GM21786 (cell line): ENCODE data around the gene ZNF717.
"Not testable (repeated sequence)": the region's sequence is repeated elsewhere in the genome, so short reads cannot be mapped to it uniquely, and the experiment has no call there.

Experiments used
- ATAC-seq: cut with Tn5 transposase; IDR thresholded peaks from one replicate; pipeline ENCODE4 v1.9.1; 2021; ENCODE audit not compliant: unreplicated experiment

Gene ZNF717

DNA sequence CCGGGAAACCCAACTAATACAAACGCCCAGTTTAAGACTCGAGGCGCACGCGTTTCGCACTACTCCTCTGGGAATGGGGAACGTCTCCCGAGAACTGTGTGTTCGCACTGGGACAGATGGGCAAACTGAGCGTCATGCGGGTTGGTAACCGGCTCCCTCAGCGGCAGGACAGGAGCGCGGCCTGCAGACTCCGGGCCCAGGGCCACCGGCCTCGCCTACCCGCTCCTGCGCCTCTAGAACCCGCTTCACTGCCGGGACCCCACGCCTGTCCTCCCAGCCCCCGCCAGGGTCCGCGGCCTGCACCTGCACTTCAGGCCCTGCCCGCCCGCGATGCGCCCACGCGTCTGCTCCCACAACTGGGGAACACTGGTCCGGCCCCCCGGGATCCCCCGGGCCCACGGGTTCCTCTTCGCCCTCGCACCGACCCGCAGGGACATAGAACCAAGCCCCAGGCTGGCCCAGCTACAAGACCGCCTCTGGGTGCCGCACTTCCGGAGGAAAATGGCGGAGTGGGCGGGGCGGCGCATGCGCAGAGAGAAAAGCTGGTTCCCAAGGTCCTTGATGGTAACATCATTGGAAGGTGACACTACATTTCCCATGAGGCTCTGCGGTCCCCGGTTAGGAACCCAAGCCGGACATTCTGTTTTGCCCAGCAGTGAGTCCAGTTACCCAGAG lies at the start of gene ZNF717:
Gene ZNF717, minus strand, starts transcription at position 469 of the 675 bp plus-strand sequence. CDS start 2,187 bp downstream, outside the sequence.
- ATAC-seq, result peak; percentile 52

DNA sequence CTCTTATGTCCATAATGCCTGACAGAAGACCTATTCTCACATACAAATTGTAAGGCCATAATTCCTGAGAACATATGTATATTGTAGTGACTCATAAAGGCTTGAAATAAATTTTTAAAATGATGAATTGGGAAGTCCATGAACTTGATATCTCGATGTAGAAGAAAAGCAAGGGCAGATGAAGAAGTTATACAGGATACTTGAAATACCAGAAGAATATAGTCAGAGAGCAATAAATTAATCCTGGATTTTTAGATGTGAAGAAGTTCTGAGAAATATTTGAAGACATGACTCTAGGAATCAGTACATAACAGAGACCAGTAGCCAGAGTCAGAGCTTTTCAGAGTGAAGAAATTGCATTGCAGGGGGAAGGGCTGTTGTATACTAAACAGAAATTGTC lies 45.7 kb upstream of the ZNF717 start:
- not testable (repeated sequence) for ATAC-seq

DNA sequence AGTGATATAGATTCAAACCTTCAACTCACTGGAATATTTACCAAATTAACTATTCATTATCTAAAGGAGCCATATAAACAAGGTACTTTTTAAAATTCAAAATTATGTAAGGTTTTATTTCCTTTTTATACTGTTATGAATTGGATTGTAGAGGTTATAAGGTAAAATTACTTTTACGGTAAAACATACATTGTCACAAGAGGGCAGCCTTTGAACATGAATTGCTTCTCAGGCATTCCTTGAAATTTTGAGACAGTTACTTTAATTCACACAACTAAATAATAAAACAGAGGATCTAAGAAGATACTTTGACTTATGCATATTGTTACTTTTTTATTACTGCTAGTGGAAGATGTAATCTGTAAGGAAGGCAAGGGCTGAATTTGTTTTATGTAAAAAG lies 32.7 kb upstream of the ZNF717 start:
- ATAC-seq, result not testable (repeated sequence)

DNA sequence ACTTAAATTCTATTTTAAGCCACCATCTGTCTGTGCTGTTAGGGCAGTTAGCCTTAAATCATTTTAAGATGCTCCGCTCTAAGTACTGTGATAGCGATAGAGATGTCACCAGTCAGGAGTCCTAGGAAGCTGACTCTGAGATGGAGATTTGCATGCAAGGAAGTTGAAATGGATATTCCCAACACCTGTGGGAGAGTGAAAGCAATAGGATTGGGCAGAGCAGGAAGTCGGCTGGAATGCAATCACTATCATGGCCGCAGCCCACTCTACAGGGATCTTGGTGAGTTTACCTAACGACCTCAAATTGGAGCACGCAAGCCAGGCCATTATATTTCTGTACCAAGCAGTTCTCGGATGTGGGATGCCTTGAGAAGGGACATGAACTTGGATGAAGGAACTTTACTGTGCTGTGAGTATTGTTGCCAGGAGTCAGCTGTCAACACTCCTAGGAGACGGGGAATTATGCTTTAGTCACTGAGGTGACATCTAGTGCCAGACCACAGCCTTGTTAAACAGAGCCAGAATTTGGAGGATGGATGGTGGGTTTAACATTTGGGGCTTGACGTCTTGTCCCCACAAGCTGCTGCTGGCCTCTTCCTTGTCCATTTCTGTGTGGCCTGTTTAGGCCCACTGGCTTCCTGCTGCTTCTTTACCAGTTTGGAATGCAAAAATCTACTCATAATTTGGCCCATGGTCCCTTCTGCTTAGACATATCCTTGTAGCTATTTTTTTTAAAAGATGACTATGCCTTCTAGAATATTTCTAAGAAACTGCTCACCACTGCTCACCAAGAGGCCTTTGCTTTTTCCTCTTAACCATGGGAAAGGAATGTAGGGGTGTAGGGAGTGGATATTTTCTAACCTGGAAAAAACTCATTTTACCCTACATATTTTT lies 31.2 kb upstream of the ZNF717 start:
- not testable (repeated sequence) for ATAC-seq

DNA sequence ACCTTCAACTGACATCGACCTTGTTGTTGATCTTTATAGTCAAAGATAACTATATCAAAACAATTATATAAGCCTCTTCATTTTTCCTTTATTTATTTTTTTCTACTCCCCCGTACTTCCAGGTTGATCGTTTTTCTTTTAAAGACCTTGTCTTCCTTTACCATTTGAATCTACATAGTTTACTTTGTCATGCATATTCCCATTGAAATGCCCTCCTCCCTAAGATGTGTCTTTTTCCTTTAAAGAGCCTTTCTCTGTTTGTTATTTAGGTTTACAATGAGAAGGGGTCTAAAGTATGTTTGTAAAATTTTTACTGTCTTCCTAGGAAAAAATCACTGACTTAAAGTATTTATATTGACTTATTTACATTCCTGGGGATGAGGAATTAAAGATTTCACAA lies 29.4 kb upstream of the ZNF717 start:
- ATAC-seq, result no peak

DNA sequence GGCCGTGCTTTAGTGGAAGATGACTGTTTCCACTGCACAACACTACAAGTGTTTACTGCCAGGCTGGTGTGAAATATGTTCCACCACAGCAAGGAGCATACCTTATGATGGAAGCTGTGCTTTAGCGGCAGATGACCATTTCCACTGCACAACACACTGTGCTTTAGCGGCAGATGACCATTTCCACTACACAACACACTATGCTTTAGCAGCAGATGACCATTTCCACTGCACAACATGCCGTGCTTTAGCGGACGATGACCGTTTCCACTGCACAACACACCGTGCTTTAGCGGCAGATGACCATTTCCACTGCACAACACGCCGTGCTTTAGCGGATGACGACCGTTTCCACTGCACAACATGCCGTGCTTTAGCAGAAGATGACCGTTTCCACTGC lies 2.8 kb downstream of the ZNF717 start:
- no peak for ATAC-seq

DNA sequence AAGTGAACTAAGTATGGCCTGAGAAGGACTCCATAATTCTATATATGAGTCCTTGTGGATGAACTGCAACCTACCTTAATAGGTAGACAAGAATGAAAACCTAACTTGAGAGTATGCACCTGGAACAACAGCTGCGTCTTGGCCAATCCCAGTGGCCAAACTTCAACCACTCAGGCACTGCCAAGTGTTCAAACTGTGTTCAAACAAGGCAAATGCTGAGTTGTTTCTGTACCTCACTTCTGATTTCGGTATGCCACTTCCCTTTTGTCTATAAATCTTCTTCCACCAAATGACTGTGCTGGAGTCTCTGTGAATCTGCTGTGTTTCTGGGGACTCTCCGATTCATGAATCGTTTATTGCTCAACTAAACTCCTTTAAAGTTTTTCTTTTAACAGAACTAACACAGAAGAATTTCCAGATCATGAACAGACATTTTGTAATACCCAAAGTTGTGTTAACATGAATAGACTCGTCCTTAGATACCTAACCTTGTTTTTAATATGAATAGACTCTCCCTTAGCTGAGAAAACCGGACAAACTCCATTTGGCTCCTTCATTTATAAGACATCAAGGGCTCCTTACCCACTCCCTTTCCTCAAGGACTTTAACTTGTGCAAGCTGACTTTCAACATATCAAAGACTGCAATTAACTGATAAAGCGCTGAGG lies 4.1 kb downstream of the ZNF717 start:
- no peak for ATAC-seq

DNA sequence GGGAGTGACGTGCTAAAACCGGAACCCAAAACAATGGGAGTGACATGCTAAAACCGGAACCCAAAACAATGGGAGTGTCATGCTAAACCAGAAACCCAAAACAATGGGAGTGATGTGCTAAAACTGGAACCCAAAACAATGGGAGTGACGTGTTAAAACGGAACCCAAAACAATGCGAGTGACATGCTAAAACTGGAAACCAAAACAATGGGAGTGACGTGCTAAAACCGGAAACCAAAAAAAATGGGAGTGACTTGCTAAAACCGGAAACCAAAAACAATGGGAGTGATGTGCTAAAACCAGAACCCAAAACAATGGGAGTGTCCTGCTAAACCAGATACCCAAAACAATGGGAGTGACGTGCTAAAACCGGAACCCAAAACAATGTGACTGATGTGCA lies 7.6 kb downstream of the ZNF717 start:
- not testable (repeated sequence) for ATAC-seq

DNA sequence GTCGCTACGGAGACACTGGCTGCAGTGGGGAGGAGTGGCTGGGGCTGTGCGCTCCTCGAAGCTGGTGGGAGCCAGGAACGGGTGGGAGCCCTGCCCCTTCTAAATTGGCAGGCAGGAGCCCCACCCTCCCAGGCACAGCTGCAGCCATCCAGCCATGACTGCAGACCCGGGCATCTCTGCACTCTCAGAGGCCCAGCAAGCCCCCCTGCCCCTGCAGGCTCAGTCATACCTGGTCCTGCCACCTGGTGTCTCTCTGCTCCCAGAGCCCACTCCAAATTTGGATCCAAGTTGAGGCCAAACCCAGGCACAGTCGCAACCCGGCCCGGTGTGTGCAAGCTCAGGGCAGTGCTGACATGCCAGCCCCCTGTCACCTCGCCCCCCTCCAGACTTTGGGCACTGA lies 13.7 kb downstream of the ZNF717 start:
- ATAC-seq, result not testable (repeated sequence)

DNA sequence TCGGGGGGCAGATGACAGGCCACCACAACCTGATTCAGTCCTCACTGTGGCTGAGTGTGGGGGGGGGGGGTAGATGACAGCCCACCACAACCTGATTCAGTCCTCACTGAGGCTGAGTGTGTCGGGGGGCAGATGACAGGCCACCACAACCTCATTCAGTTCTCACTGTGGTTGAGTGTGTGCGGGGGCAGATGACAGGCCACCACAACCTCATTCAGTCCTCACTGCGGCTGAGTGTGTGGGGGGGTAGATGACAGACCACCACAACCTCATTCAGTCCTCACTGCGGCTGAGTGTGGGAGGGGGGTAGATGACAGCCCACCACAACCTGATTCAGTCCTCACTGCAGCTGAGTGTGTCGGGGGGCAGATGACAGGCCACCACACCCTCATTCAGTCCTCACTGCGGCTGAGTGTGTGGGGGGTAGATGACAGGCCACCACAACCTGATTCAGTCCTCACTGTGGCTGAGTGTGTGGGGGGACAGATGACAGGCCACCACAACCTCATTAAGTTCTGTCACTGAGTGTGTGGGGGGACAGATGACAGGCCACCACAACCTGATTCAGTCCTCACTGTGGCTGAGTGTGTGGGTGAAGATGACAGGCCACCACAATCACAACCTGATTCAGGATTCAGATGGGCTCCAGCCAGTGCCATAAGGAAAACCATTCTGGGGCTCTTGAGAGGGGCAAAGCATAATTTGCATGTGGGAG lies 16.9 kb downstream of the ZNF717 start:
- ATAC-seq, result no peak

DNA sequence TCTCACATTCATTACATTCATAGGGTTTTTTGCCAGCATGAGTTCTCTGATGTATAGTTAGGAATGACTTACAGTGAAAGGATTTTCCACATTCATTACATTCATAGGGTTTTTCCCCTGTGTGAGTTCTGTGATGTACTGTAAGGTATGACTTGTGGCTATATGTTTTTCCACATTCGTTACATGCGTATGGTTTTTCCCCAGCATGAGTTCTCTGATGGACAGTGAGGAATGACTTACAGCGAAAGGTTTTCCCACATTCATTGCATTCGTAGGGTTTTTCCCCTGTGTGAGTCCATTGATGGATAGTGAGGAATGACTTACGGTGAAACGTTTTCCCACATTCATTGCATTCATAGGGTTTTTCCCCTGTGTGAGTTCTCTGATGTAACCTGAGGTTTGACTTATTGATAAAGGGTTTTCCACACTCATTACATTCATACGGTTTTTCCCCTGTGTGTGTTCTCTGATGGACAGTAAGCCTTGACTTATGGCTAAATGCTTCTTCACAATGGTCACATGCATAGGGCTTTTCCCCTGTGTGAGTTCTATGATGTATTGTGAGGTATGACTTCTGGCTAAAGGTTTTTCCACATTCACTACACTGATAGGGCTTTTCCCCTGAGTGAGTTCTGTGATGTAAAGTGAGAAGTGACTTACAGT lies 47.4 kb downstream of the ZNF717 start:
- ATAC-seq, result no peak

DNA sequence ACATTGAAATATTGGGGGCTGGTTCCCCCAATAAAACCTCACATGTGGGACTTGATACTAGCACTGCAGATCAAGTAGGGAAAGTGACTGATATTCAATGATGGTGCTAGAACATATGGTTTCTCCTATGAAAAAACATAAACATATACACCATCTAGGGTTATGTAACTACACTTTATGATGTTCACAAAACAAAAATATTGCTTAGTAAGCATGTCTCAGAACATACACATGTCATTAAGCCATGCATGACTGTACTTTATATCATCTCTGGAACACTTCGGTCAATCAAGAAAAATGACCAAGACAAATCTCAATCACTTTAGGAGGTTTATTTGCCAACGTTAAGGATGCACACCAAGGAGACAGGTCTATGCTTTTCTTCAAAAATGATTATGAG lies 57.4 kb downstream of the ZNF717 start:
- ATAC-seq, result no peak

DNA sequence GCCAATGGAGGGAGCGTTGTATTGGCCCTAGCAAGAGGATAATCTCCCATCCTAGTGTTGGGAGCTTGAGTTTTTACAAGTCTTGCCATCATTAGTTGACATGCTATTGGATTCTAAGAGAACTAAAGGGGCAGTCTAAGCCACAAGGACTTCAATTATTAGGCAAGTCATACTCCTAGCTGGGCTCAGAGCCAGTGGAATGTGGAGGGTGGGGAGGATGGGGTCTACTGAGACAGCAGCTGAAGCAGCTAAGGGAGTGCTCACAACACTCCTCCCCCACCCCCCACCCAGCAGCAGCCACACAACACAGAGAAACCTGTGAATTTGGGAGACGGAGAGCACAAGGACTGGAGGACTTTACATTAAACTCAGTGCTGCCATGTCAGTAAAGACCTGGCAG lies 93.3 kb downstream of the ZNF717 start:
- no peak for ATAC-seq

DNA sequence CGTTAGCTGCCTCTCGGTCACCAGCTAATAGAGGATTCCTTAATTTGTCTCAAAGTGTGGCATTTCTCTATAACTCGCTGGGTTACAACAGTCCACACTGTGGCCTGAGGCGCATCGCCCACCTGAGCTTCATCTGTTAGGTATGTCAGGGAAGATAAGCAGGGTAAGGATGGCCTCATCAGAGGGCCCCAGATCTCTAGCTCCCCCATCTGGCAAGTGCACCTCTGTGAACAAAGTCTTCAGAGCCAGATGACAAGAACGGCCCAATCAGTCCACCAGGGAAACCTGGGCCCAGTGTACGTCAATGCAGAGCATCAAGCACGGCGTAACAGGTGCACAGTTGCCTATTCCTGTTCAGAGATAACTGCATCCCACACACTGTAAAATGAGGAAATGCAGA lies 98.0 kb downstream of the ZNF717 start:
- no peak for ATAC-seq
